ENCODE measurements around the gene BCL2. TPM values are rescaled to one million over a fixed set of nuclear protein-coding genes. Genes with fewer than 3 reads are reported as not detected.

BCL2 gene
- polyA plus RNA-seq, 1 of the 3 experiments (the other 2 are of a cell fraction) = 1.5 TPM

- H2AFZ ChIP-seq (ENCODE audit: low read depth) = no peak overlapping the region
- CTCF ChIA-PET = interaction anchor here (1.8 kb wide), 1 partner anchor 53 kb away, joined by 6 read pairs; no protein-coding TSS in a partner anchor
- H3K9me3 ChIP-seq = no peaks in the 10 kb centered on the region
- no peaks in the 10 kb centered on the region for H3K79me2 ChIP-seq (ENCODE audit: insufficient read depth)
- peaks cover 0 to 21% of the 10 kb centered on the region in 2 experiments; a peak in 2 of 4 replicates for H3K4me1 ChIP-seq (ENCODE audit: control insufficient read depth in 1 of 2, insufficient read depth in 2 of 2, low read depth in 1 of 2, low read length in 1 of 2)
- DNase-seq = no peak
- H3K4me3 ChIP-seq (ENCODE audit: low read depth in 2 of 2, low read length in 1 of 2) = no peak overlapping the region
- H3K27ac ChIP-seq (ENCODE audit: low read depth in 2 of 2, low read length in 1 of 2) = no peak overlapping the region
- no peaks in the 10 kb centered on the region for H4K20me1 ChIP-seq (ENCODE audit: insufficient read depth)
- no peaks in the 10 kb centered on the region for H3K36me3 ChIP-seq (replicated peaks in 1 of 2; ENCODE audit: control insufficient read depth in 1 of 2, insufficient read depth in 2 of 2, low read length in 1 of 2)
- no peak overlapping the region for H3K9ac ChIP-seq
- no peak overlapping the region for H3K4me2 ChIP-seq
- H3K27me3 ChIP-seq (ENCODE audit: insufficient read depth) = no peaks in the 10 kb centered on the region
- peaks cover 5% of the 10 kb centered on the region for H3F3A ChIP-seq (replicated peaks; ENCODE audit: insufficient read depth)
- WGBS (ENCODE audit: low lambda C conversion rate) = 86% methylated on average over 7 of the region's 9 CpGs
- H3K9me2 ChIP-seq = no peaks in the 10 kb centered on the region
- TF ChIP-seq USF1 (IDR thresholded peaks at IDR 0.05; ENCODE audit: borderline replicate concordance, low read depth) (no peak), USF2 (IDR thresholded peaks at IDR 0.05; ENCODE audit: borderline replicate concordance, low read depth, low read length) (no peak), SMC3 (IDR thresholded peaks at IDR 0.05; ENCODE audit: low read depth, low read length) (no peak), RAD21 (IDR thresholded peaks at IDR 0.05; ENCODE audit: low read length) (no peak), TEAD4 (IDR thresholded peaks at IDR 0.05; ENCODE audit: borderline replicate concordance, insufficient read depth) (no peak), SIN3A (IDR thresholded peaks at IDR 0.05; ENCODE audit: borderline replicate concordance, low read depth, low read length) (no peak), NRF1 (IDR thresholded peaks at IDR 0.05; ENCODE audit: low read depth, low read length) (no peak), EP300 (IDR thresholded peaks at IDR 0.05; ENCODE audit: borderline replicate concordance in 1 of 2, low read depth in 1 of 2, low read length in 1 of 2) (no peak), NFIC (IDR thresholded peaks at IDR 0.05; ENCODE audit: borderline replicate concordance) (no peak)
- TF ChIP-seq, protein P1, sequence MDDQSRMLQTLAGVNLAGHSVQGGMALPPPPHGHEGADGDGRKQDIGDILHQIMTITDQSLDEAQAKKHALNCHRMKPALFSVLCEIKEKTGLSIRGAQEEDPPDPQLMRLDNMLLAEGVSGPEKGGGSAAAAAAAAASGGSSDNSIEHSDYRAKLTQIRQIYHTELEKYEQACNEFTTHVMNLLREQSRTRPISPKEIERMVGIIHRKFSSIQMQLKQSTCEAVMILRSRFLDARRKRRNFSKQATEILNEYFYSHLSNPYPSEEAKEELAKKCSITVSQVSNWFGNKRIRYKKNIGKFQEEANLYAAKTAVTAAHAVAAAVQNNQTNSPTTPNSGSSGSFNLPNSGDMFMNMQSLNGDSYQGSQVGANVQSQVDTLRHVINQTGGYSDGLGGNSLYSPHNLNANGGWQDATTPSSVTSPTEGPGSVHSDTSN (IDR thresholded peaks at IDR 0.05) = no peak
- POLR2A ChIA-PET = no interaction called here
Observed at GRCh38 chr18:63264871-63265270, 54.7 kb downstream of the BCL2 start.

- ChIA-PET POLR2A (no interaction called here), CTCF (interaction anchor here (0.6 to 1.1 kb wide), 2 partner anchors 9 to 68 kb away, joined by 3 to 4 read pairs; no protein-coding TSS in a partner anchor)
- Histone ChIP-seq H3K4me3 (ENCODE audit: low read depth in 2 of 2, low read length in 1 of 2) (no peak overlapping the region), H3K9me3 (no peaks in the 10 kb centered on the region), H3K4me1 (ENCODE audit: control insufficient read depth in 1 of 2, insufficient read depth in 2 of 2, low read depth in 1 of 2, low read length in 1 of 2) (peaks cover 0 to 32% of the 10 kb centered on the region in 2 experiments; a peak in 2 of 4 replicates), H3K36me3 (replicated peaks in 1 of 2; ENCODE audit: control insufficient read depth in 1 of 2, insufficient read depth in 2 of 2, low read length in 1 of 2) (no peaks in the 10 kb centered on the region), H4K20me1 (ENCODE audit: insufficient read depth) (no peaks in the 10 kb centered on the region), H2AFZ (ENCODE audit: low read depth) (no peak overlapping the region), H3K9me2 (no peaks in the 10 kb centered on the region), H3K27ac (ENCODE audit: low read depth in 2 of 2, low read length in 1 of 2) (no peak overlapping the region), H3K9ac (no peak overlapping the region), H3K27me3 (ENCODE audit: insufficient read depth) (no peaks in the 10 kb centered on the region), H3K4me2 (no peak overlapping the region), H3F3A (replicated peaks; ENCODE audit: insufficient read depth) (no peaks in the 10 kb centered on the region), H3K79me2 (ENCODE audit: insufficient read depth) (no peaks in the 10 kb centered on the region)
- TF ChIP-seq JUND (IDR thresholded peaks at IDR 0.05) (no peak), CHD2 (IDR thresholded peaks at IDR 0.05; ENCODE audit: low read length, partially characterized antibody) (no peak), SIN3A (IDR thresholded peaks at IDR 0.05; ENCODE audit: borderline replicate concordance, low read depth, low read length) (no peak), USF2 (IDR thresholded peaks at IDR 0.05; ENCODE audit: borderline replicate concordance, low read depth, low read length) (no peak), FOXJ3 (CRISPR knock-in tag; IDR thresholded peaks at IDR 0.05) (no peak), EP300 (IDR thresholded peaks at IDR 0.05; ENCODE audit: borderline replicate concordance in 1 of 2, low read depth in 1 of 2, low read length in 1 of 2) (no peak), FOSL2 (IDR thresholded peaks at IDR 0.05; ENCODE audit: borderline replicate concordance, low read depth) (no peak), RFX5 (IDR thresholded peaks at IDR 0.05; ENCODE audit: low read length) (no peak), USF1 (IDR thresholded peaks at IDR 0.05; ENCODE audit: borderline replicate concordance, low read depth) (no peak), TEAD4 (IDR thresholded peaks at IDR 0.05; ENCODE audit: borderline replicate concordance, insufficient read depth) (no peak), GATA2 (CRISPR knock-in tag; IDR thresholded peaks at IDR 0.05) (no peak), RCOR1 (IDR thresholded peaks at IDR 0.05; ENCODE audit: low read length) (no peak), NFIC (IDR thresholded peaks at IDR 0.05; ENCODE audit: borderline replicate concordance) (no peak), TAF1 (IDR thresholded peaks at IDR 0.05; ENCODE audit: borderline replicate concordance, low read depth, low read length) (no peak)
- TF ChIP-seq, protein P1 (IDR thresholded peaks at IDR 0.05) = no peak
- no peak for DNase-seq
- 82% methylated on average over 2 of the region's 2 CpGs for WGBS (ENCODE audit: low lambda C conversion rate)
Observed at GRCh38 chr18:63263444-63263843, 56.1 kb downstream of the BCL2 start.

Data from SK-N-SH (cell line).